Muscle layer of colon (tissue), 2 donors: Measurements from ENCODE around the gene WDFY4.

ENCODE experiments used
- H3K27ac ChIP-seq: one replicate; pipeline ENCODE4 v1.7.0; 2013; ENCODE audit warnings: low read depth, mild to moderate bottlenecking, low read length, moderate library complexity
- H3K27me3 ChIP-seq, 2 donors: one replicate each; pipeline ENCODE4 v1.7.0; 2013; ENCODE audit warnings: low read length in 2 of 2, mild to moderate bottlenecking in 2 of 2; ENCODE audit not compliant: insufficient read depth in 2 of 2, control insufficient read depth in 1 of 2
- H3K36me3 ChIP-seq: one replicate; pipeline ENCODE4 v1.7.0; 2013; ENCODE audit warnings: mild to moderate bottlenecking, low read length; ENCODE audit not compliant: insufficient read depth
- H3K4me1 ChIP-seq: one replicate; pipeline ENCODE4 v1.7.0; 2013; ENCODE audit warnings: mild to moderate bottlenecking, low read length; ENCODE audit not compliant: insufficient read depth
- H3K4me3 ChIP-seq, 2 donors: one replicate each; pipeline ENCODE4 v1.7.0; 2013; ENCODE audit warnings: low read length in 2 of 2, low read depth in 1 of 2, mild to moderate bottlenecking in 1 of 2, moderate library complexity in 1 of 2
- H3K9ac ChIP-seq: one replicate; pipeline ENCODE4 v1.7.0; 2013; ENCODE audit warnings: low read length
- H3K9me3 ChIP-seq: one replicate; pipeline ENCODE4 v1.7.0; 2013; ENCODE audit warnings: mild to moderate bottlenecking, low read length
- donor health status: abdominal sarcoma.
- donor health status: Adenocarcinoma of cecum.

The WDFY4 gene

DNA sequence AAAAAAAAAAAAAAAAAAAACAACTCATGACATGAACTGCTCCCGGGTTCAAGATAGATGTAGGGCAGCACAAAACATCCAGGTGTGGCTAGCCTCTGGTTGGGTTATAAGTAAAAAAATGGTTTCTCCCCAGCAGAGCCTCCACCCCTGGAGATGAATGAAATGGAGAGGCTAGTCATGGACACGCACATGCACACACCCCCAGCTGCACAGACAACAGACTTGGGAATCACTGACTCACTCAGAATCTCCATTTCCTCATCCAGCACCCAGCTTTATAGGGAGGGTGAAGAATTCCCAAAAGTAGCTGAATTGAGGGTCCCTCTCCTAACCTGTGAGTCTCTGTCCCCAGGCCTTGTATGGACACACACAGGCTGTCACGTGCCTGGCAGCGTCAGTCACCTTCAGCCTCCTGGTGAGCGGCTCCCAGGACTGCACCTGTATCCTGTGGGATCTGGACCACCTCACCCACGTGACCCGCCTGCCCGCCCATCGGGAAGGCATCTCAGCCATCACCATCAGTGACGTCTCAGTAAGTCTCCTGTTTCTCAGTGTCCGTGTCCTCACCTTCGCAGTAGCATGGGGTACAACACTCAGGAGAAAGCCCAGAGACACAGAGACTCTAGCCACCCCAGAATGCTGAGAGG, 290.0 kb downstream of the WDFY4 start:
- Histone ChIP-seq H3K4me3 (no peak overlapping the region), H3K27me3 (no peaks in the 10 kb centered on the region), H3K27ac (no peak overlapping the region), H3K9ac (no peak overlapping the region), H3K9me3 (no peaks in the 10 kb centered on the region), H3K4me1 (no peaks in the 10 kb centered on the region), H3K36me3 (no peaks in the 10 kb centered on the region)

DNA sequence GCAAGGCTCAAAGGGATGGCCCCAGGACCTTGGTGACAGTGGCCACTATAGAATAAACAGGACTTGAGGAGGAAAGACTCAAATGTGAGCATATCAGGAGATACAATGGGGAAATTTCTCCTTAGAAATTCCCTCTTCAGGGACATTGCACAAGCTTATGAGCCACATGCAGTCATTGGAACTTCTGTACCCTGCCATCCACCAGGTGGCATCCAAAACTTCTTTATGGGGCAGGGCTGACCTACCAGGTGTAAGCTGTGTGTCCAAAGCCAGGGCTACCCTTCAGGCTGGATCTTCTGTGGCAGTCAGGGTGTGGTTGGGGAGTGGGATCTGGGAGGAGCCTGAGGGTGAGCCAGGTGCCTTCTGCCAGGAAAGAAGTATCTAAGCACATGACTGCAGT, 291.5 kb downstream of the WDFY4 start:
- no peaks in the 10 kb centered on the region for H3K36me3 ChIP-seq
- no peaks in the 10 kb centered on the region for H3K4me1 ChIP-seq
- no peak overlapping the region for H3K27ac ChIP-seq
- H3K9ac ChIP-seq, result no peak overlapping the region
- no peaks in the 10 kb centered on the region for H3K27me3 ChIP-seq
- no peaks in the 10 kb centered on the region for H3K9me3 ChIP-seq
- no peak overlapping the region for H3K4me3 ChIP-seq

DNA sequence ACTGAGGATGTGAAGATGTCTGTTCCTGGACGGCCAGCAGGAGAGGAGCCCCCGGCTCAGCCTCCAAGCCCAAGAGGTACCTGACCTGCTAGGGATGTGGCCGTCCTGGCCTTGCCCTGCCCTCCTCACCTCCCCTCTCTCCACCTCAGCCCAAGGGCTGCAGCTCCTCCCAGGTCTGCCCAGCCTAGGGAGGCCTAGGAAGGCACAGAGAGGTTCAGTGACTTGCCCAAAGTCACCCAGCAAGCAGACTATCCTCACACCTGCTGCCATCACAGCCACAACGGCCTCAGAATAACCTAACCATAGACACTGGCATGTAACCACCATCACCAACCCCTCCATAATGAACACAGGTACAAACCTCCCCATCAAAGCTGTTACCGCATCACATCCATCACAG, 293.6 kb downstream of the WDFY4 start:
- no peak overlapping the region for H3K9ac ChIP-seq
- H3K4me3 ChIP-seq, result no peak overlapping the region
- no peaks in the 10 kb centered on the region for H3K27me3 ChIP-seq
- H3K27ac ChIP-seq, result no peak overlapping the region
- no peaks in the 10 kb centered on the region for H3K36me3 ChIP-seq
- no peaks in the 10 kb centered on the region for H3K9me3 ChIP-seq
- no peaks in the 10 kb centered on the region for H3K4me1 ChIP-seq

DNA sequence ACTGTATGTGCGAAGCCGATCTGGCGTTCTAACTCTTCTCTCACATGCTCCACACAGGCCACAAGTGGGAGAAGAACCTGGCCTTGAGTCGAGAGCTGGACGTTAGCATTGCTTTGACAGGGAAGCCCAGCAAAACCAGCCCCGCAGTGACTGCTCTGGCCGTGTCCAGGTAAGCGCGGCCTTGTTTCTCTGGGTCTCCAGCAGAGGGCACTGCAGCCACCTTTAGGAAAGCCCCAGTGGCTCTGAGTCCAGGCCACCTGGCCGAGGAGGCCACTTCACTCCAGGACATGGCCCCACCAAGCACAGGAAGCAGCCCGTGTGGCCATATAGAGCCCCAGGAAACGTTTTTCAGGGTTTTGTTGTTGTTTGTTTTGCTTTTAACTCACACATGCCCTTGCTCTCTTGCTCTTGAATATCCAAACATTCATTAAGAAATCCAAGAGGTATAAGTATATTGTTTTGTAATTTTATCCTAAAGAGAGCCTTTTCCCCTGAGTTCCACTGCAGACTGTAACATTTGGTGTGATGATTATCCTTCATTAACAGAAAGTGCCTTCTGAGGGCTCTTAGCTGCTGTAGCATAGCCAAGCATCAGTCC, 296.7 kb downstream of the WDFY4 start:
- no peak overlapping the region for H3K27ac ChIP-seq
- H3K4me1 ChIP-seq, result no peaks in the 10 kb centered on the region
- no peaks in the 10 kb centered on the region for H3K36me3 ChIP-seq
- no peak overlapping the region for H3K9ac ChIP-seq
- H3K9me3 ChIP-seq, result no peaks in the 10 kb centered on the region
- no peaks in the 10 kb centered on the region for H3K27me3 ChIP-seq
- no peak overlapping the region for H3K4me3 ChIP-seq

DNA sequence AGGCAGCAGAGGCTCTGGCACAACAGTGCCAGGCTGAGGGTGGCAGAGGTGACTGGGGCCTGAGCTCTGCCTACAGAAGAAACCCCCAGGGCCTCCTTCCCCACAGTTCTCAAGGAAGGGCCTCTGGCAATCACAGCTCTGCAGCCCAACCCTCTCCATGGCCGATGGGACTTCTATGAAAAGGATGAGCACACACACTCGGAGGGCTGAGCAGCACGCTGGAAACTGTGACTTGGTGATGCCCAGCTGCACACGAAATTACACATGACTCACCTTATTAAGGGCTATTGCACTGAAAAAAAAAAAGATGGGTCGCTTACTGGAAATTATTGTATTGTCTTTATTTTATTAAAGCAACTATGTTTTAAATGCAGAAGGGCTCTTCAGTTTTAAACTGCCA, 297.9 kb downstream of the WDFY4 start:
- H3K27me3 ChIP-seq, result no peaks in the 10 kb centered on the region
- no peak overlapping the region for H3K27ac ChIP-seq
- no peaks in the 10 kb centered on the region for H3K36me3 ChIP-seq
- no peak overlapping the region for H3K4me3 ChIP-seq
- H3K9ac ChIP-seq, result no peak overlapping the region
- no peaks in the 10 kb centered on the region for H3K9me3 ChIP-seq
- no peaks in the 10 kb centered on the region for H3K4me1 ChIP-seq

DNA sequence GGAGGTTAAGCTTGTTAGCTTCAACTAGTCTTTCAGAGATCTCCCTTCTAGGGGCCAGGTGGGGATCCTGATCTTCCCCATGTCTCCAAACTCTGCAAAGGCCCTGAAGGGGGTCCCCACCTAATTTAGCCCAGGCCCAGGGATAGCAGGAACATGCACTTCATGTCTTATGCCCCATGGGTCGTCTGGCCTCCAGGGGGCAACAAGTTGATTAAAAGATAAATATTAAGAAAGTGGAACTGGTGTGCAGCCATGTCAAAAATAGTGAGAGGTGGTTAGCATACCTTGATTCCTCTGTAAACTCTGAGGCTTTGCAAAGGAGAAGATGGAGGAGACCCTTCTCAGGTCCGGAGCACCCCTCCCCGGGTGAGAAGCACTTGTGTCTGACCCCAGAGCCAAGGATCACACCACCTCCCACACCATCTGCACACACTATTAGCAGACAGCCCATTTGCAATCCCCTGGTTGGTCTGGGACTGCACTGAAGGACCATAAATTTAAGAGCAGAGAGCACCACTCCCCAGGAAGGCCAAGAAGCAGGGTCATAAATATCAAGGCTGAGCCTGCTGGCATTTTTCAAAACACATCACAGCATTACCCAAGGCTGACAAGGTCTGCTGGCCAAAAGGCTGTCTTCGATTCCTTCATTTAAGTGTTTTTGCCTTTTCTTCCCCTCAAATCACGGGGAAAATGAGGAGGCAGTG, 299.1 kb downstream of the WDFY4 start:
- Histone ChIP-seq H3K9me3 (no peaks in the 10 kb centered on the region), H3K27me3 (no peaks in the 10 kb centered on the region), H3K9ac (no peak overlapping the region), H3K4me1 (no peaks in the 10 kb centered on the region), H3K27ac (no peak overlapping the region), H3K36me3 (no peaks in the 10 kb centered on the region), H3K4me3 (no peak overlapping the region)

DNA sequence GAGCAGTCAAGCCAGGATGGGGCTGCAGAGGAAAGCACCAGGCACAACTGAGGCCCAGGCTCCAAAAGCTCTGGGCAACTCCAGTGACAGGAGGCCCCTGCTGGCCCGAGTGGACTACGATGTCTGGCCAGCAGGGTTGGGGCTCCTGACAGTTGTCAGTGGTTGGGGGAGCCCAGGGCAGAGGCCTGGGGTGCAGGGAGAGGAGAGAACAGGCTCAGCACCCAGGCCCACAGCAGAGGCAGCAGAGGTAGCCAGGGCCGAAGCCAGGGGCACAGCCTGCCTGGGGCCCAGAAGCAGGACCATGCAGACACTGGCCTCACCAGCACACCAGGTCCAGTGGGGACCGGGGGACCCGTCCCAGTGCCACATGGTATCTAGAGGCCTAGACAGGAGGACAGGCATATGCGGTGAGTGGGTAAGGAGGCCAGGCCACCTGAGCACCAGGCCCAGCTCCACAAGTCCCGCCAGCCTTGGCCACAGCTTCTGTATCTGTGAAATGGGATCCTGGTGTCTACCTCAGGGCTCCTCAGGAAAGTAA, 301.0 kb downstream of the WDFY4 start:
- Histone ChIP-seq H3K4me1 (no peaks in the 10 kb centered on the region), H3K4me3 (no peak overlapping the region), H3K36me3 (no peaks in the 10 kb centered on the region), H3K27me3 (no peaks in the 10 kb centered on the region), H3K9ac (no peak overlapping the region), H3K27ac (no peak overlapping the region), H3K9me3 (no peaks in the 10 kb centered on the region)

DNA sequence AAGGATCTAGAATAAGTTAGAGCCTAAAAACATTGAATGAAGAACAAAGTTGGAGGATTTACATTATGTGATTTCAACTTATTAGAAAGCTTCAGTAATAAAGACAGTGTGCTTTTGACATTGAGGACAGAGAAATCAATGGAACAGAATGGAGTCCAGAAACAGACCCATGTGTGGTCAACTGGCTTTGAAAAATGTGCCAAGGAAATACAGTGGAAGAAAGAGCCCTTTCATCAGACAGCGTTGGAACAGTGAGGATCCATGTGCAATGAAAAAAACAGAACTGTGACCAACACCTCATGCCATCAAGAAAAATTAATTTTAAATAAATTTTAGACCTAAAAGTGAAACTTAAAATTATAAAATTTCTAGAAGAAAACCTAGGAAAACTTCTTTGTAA, 305.6 kb downstream of the WDFY4 start:
- Histone ChIP-seq H3K9ac (no peak overlapping the region), H3K27me3 (no peaks in the 10 kb centered on the region), H3K36me3 (no peaks in the 10 kb centered on the region), H3K4me1 (no peaks in the 10 kb centered on the region), H3K27ac (no peak overlapping the region), H3K9me3 (no peaks in the 10 kb centered on the region), H3K4me3 (no peak overlapping the region)

DNA sequence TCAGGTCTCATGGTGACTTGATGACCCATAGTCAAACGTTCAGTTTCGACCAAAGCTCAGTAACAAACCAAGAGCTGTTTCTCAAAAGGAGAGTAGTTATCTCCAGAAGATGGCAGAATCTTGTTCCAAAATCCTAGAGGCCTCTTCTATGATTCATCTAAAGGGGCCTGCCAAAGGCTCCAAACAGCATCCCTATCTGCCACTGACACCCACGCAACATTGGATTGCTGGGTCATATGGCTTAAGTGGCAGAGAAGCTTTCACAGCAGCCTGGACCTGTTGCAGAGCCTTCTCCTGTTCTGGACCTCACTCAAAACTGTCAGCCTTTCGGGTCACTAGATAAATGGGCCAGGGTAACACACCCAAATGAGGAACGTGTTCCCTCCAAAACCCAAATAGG, 309.0 kb downstream of the WDFY4 start:
- no peaks in the 10 kb centered on the region for H3K9me3 ChIP-seq
- no peaks in the 10 kb centered on the region for H3K36me3 ChIP-seq
- no peaks in the 10 kb centered on the region for H3K27me3 ChIP-seq
- no peak overlapping the region for H3K4me3 ChIP-seq
- no peak overlapping the region for H3K9ac ChIP-seq
- H3K27ac ChIP-seq, result no peak overlapping the region
- H3K4me1 ChIP-seq, result no peaks in the 10 kb centered on the region

DNA sequence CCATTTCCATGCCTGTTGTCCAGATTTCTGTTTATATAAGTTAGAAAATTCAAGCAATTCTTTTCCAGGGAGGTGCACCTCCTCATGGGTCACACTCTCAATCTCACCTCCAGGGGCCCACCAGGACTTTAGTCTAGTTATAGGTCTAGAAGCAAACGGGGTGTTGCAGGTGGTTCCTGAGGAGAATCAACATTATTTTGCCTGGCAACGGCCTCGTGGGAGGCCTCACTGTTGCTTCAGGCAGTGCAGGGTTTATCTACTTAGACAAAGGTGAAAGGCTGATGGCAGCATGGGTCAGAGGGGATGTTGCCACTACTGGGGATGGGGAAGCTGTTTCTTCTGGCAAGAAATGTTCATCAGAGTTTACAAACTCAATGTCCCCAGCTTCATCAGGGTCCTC, 311.7 kb downstream of the WDFY4 start:
- Histone ChIP-seq H3K4me1 (no peaks in the 10 kb centered on the region), H3K9me3 (no peaks in the 10 kb centered on the region), H3K4me3 (no peak overlapping the region), H3K27me3 (no peaks in the 10 kb centered on the region), H3K36me3 (no peaks in the 10 kb centered on the region), H3K27ac (no peak overlapping the region), H3K9ac (no peak overlapping the region)

DNA sequence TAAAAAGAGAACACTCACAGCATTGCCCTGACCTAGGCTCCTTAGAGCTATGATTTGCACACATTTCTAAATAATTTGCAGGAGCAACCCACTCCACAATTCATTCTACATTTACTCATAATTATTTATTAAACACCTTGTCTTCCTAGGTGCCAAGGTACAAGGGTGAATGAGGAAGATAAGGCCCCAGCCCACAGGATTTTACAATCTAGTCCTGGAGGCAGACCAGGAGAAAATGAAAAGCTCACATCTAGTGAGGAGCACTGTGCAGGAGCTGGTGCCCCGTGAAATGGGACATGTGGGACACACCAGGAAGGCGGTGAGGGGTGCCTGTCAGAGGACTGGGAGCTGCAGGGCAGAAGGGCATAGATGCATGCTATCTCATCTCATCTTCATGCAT, 314.7 kb downstream of the WDFY4 start:
- Histone ChIP-seq H3K4me3 (no peak overlapping the region), H3K9ac (no peak overlapping the region), H3K9me3 (no peaks in the 10 kb centered on the region), H3K4me1 (no peaks in the 10 kb centered on the region), H3K27ac (no peak overlapping the region), H3K27me3 (no peaks in the 10 kb centered on the region), H3K36me3 (no peaks in the 10 kb centered on the region)
